A549 (cell line): ENCODE measurements around the gene PCGF6. TPM values are rescaled to one million over a fixed set of nuclear protein-coding genes. Genes with fewer than 3 reads are reported as not detected.

Experiments used
- ATAC-seq, 2 experiments: fragments of 200-7000 bp in 1 of 2; fragments of >200 bp in 1 of 2; cut with Nextera tagmentation in 1 of 2; cut with Tn5 transposase in 1 of 2; 3 replicates each; pipeline versions ENCODE4 v1.8.0 to v1.9.1; 2018 to 2020; ENCODE audit warnings: mild to moderate bottlenecking in 1 of 2, moderate library complexity in 1 of 2
- CTCF ChIA-PET: fragments of 300-600 bp; sonication (Branson Sonifier 250); formaldehyde crosslinking; extraction: SDS; loops from one replicate; lab custom pipeline; 2021; ENCODE audit warnings: antibody characterized with exemption, inconsistent platforms; lab: Yijun Ruan, JAX
- POLR2A ChIA-PET: fragments of 350-600 bp; formaldehyde crosslinking; extraction: SDS; loops from one replicate; lab custom pipeline; 2021; ENCODE audit warnings: antibody characterized with exemption, inconsistent platforms; lab: Yijun Ruan, JAX
- DNase-seq, 2 experiments: peaks; one replicate each; pipeline versions ENCODE4 v3.0.0 to v3.0.0-alpha.2; 2011 to 2016; ENCODE audit warnings: low read depth in 1 of 2, low spot score in 1 of 2
- FAIRE-seq: peaks from 2 replicates; lab custom pipeline; 2011; peaks lifted over from hg19 to GRCh38; lab: Jason Lieb, UNC
- H3K27ac ChIP-seq, 2 experiments: fragments of >200 bp; sonication (Bioruptor Twin); formaldehyde crosslinking; 3 replicates each; pipeline ENCODE4 v1.5.1; 2016 to 2017
- H3K4me1 ChIP-seq: fragments of >200 bp; sonication (Bioruptor Twin); formaldehyde crosslinking; 3 replicates; pipeline ENCODE4 v1.6.1; 2016
- H3K4me2 ChIP-seq: fragments of >200 bp; sonication (Bioruptor Twin); formaldehyde crosslinking; 3 replicates; pipeline ENCODE4 v1.6.1; 2016
- H3K4me3 ChIP-seq: fragments of >200 bp; sonication (Bioruptor Twin); formaldehyde crosslinking; 3 replicates; pipeline ENCODE4 v1.5.1; 2016
- H3K9me3 ChIP-seq: fragments of >200 bp; sonication (Bioruptor Twin); formaldehyde crosslinking; 3 replicates; pipeline ENCODE4 v1.6.1; 2016
- CHD2 ChIP-seq: fragments of 150-350 bp; IDR thresholded peaks from 2 replicates; pipeline ENCODE4 v1.6.1; 2014; ENCODE audit warnings: low read length; ENCODE audit not compliant: partially characterized antibody
- EP300 ChIP-seq, 2 experiments: fragments of >200 bp; sonication (Bioruptor Twin); formaldehyde crosslinking; IDR thresholded peaks; 2 replicates in 1 of 2; 3 replicates in 1 of 2; pipeline ENCODE4 v1.6.1; 2016 to 2017
- FOSB ChIP-seq: fragments of 250-450 bp; sonication (Bioruptor Pico); IDR thresholded peaks from 2 replicates; pipeline ENCODE4 v1.5.0; 2020; ENCODE audit warnings: mild to moderate bottlenecking, moderate library complexity
- FOSL2 ChIP-seq, 2 experiments: fragments of 450-650 bp in 1 of 2; fragments of >200 bp in 1 of 2; sonication (Bioruptor Twin) in 1 of 2; formaldehyde crosslinking; IDR thresholded peaks; 2 replicates each; pipeline versions ENCODE4 v1.5.0 to v1.6.1; 2016 to 2020; ENCODE audit warnings: mild to moderate bottlenecking in 1 of 2, moderate library complexity in 1 of 2
- HDAC2 ChIP-seq: fragments of 200-600 bp; sonication (generic); IDR thresholded peaks from 2 replicates; pipeline ENCODE4 v1.6.1; 2016
- HOXB5 ChIP-seq: fragments of 250-450 bp; sonication (Bioruptor Pico); IDR thresholded peaks from 2 replicates; pipeline ENCODE4 v1.5.0; 2020; ENCODE audit warnings: mild to moderate bottlenecking, moderate library complexity
- KDM5A ChIP-seq: fragments of 200-600 bp; sonication (generic); IDR thresholded peaks from 2 replicates; pipeline ENCODE4 v1.6.1; 2016; ENCODE audit warnings: antibody characterized with exemption, mild to moderate bottlenecking
- PHF8 ChIP-seq: fragments of 200-600 bp; sonication (generic); IDR thresholded peaks from 2 replicates; pipeline ENCODE4 v1.6.1; 2016; ENCODE audit warnings: low read depth, mild to moderate bottlenecking, antibody characterized with exemption, moderate library complexity, borderline replicate concordance
- POLR2AphosphoS2 ChIP-seq: conservative IDR thresholded peaks from 2 replicates; pipeline ENCODE4 v1.6.1; 2012; ENCODE audit warnings: low read length, improper control_type of control experiment, inconsistent platforms
- RAD21 ChIP-seq, 2 experiments: fragments of >200 bp in 1 of 2; sonication (Bioruptor Twin) in 1 of 2; formaldehyde crosslinking in 1 of 2; IDR thresholded peaks in 1 of 2; conservative IDR thresholded peaks in 1 of 2; 2 replicates in 1 of 2; 3 replicates in 1 of 2; pipeline ENCODE4 v1.6.1; 2012 to 2018; ENCODE audit warnings: inconsistent platforms in 1 of 2
- RARB ChIP-seq: fragments of 250-450 bp; sonication (Bioruptor Pico); IDR thresholded peaks from 2 replicates; pipeline ENCODE4 v1.8.0; 2021; ENCODE audit warnings: mild to moderate bottlenecking, moderate library complexity
- RCOR1 ChIP-seq: fragments of 150-350 bp; IDR thresholded peaks from 2 replicates; pipeline ENCODE4 v1.6.1; 2014; ENCODE audit warnings: antibody characterized with exemption, low read length, low read depth
- RNF2 ChIP-seq: fragments of 200-600 bp; sonication (generic); IDR thresholded peaks from 2 replicates; pipeline ENCODE4 v1.6.1; 2016; ENCODE audit warnings: low read depth, mild to moderate bottlenecking, antibody characterized with exemption, moderate library complexity, borderline replicate concordance
- ZFP36 ChIP-seq: fragments of 450-650 bp; IDR thresholded peaks from 2 replicates; pipeline ENCODE4 v1.6.1; 2014; ENCODE audit warnings: borderline replicate concordance; ENCODE audit not compliant: partially characterized antibody
- WGBS: methylation state at CpG from one replicate; pipeline ENCODE4 v1.1.6; 2017; ENCODE audit errors: missing lambda C conversion rate; 5-methylcytosine and 5-hydroxymethylcytosine counted together
- polyA plus RNA-seq, 4 experiments: library from polyadenylated mRNA; depleted of rRNA in 3 of 4; stranded (reverse); fragments of >200 nt; fragmentation: RNase III in 1 of 4; extraction: RNeasy Plus Mini Kit Qiagen cat#74134 plus additional on column Dnase treatment in 1 of 4; gene quantifications; 2 replicates in 3 of 4; 3 replicates in 1 of 4; pipeline ENCODE4 v1.2.3, GENCODE V29; 2011 to 2017
- TF ChIP-seq, protein P1 (sequence below): IDR thresholded peaks from 2 replicates; pipeline ENCODE4 v1.6.1; 2012; ENCODE audit warnings: low read depth, borderline replicate concordance
- TF ChIP-seq, protein P2 (sequence below): fragments of 250-450 bp; sonication (Bioruptor Pico); IDR thresholded peaks from 2 replicates; pipeline ENCODE4 v1.5.0; 2020; ENCODE audit warnings: low read depth, mild to moderate bottlenecking, moderate library complexity
- TF ChIP-seq, protein P3 (sequence below): IDR thresholded peaks from 2 replicates; pipeline ENCODE4 v1.6.1; 2012
- TF ChIP-seq, protein P4 (sequence below): fragments of 200-600 bp; sonication (generic); IDR thresholded peaks from 2 replicates; pipeline ENCODE4 v1.6.1; 2016; ENCODE audit warnings: antibody characterized with exemption, mild to moderate bottlenecking, moderate library complexity
- TF ChIP-seq, protein P5 (sequence below): fragments of >200 bp; sonication (Bioruptor Twin); formaldehyde crosslinking; IDR thresholded peaks from 3 replicates; pipeline ENCODE4 v1.6.1; 2016
- TF ChIP-seq, protein P6 (sequence below): fragments of >200 bp; sonication (Bioruptor Twin); formaldehyde crosslinking; IDR thresholded peaks from 2 replicates; pipeline ENCODE4 v1.6.1; 2016

The PCGF6 gene
- polyA plus RNA-seq, 2 of the 4 experiments (the other 2 are of a cell fraction): 11.3 to 17.6 TPM

DNA sequence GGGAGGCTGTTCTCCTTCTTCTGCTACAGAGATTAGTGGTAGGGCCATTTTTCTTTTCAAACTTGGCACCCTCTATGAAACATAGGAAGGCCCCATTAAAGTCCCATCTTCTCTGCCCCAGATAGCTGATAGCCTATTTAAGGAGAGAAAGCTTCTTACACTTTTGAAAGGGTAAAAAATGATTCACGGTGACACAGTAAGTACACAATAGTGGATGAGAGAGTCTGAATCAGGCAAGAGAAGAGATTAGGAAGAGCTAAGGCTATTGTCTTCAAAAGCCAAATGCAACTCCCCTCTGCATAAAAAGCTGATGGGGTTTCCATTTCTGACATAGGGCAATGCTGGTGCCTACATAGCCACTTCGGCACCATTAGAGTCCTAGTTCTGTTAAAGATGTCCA, 70.4 kb downstream of the PCGF6 start:
- CTCF ChIA-PET: interaction anchor here (1.1 to 4.9 kb wide), 6 partner anchors 9 to 54 kb away, joined by 3 to 24 read pairs (median 5); no protein-coding TSS in a partner anchor
- Histone ChIP-seq H3K4me1 (peaks cover 15% of the 10 kb centered on the region), H3K27ac (no peak overlapping the region), H3K9me3 (0 out of 3 replicates have a peak, but pooled peaks cover 2% of the 10 kb centered on the region), H3K4me2 (no peak overlapping the region), H3K4me3 (no peak overlapping the region)
- TF ChIP-seq RARB (CRISPR knock-in tag) (no peak), CHD2 (no peak), KDM5A (no peak), RCOR1 (no peak), EP300 (IDR thresholded peaks at IDR 0.05) (no peak), HOXB5 (CRISPR knock-in tag) (no peak), POLR2AphosphoS2 (no peak), RAD21 (conservative IDR thresholded peaks at IDR 0.05 in 1 of 2, IDR thresholded peaks at IDR 0.05 in 1 of 2) (no peak), PHF8 (no peak), HDAC2 (no peak), FOSB (CRISPR knock-in tag) (no peak), ZFP36 (no peak), FOSL2 (IDR thresholded peaks at IDR 0.05) (no peak), FOSL2 (CRISPR knock-in tag; IDR thresholded peaks at IDR 0.05) (no peak), RNF2 (no peak)
- TF ChIP-seq, protein P1, sequence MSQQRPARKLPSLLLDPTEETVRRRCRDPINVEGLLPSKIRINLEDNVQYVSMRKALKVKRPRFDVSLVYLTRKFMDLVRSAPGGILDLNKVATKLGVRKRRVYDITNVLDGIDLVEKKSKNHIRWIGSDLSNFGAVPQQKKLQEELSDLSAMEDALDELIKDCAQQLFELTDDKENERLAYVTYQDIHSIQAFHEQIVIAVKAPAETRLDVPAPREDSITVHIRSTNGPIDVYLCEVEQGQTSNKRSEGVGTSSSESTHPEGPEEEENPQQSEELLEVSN: no peak
- TF ChIP-seq, protein P2, sequence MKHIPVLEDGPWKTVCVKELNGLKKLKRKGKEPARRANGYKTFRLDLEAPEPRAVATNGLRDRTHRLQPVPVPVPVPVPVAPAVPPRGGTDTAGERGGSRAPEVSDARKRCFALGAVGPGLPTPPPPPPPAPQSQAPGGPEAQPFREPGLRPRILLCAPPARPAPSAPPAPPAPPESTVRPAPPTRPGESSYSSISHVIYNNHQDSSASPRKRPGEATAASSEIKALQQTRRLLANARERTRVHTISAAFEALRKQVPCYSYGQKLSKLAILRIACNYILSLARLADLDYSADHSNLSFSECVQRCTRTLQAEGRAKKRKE: no peak
- TF ChIP-seq, protein P3, sequence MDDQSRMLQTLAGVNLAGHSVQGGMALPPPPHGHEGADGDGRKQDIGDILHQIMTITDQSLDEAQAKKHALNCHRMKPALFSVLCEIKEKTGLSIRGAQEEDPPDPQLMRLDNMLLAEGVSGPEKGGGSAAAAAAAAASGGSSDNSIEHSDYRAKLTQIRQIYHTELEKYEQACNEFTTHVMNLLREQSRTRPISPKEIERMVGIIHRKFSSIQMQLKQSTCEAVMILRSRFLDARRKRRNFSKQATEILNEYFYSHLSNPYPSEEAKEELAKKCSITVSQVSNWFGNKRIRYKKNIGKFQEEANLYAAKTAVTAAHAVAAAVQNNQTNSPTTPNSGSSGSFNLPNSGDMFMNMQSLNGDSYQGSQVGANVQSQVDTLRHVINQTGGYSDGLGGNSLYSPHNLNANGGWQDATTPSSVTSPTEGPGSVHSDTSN: no peak
- TF ChIP-seq, protein P4, sequence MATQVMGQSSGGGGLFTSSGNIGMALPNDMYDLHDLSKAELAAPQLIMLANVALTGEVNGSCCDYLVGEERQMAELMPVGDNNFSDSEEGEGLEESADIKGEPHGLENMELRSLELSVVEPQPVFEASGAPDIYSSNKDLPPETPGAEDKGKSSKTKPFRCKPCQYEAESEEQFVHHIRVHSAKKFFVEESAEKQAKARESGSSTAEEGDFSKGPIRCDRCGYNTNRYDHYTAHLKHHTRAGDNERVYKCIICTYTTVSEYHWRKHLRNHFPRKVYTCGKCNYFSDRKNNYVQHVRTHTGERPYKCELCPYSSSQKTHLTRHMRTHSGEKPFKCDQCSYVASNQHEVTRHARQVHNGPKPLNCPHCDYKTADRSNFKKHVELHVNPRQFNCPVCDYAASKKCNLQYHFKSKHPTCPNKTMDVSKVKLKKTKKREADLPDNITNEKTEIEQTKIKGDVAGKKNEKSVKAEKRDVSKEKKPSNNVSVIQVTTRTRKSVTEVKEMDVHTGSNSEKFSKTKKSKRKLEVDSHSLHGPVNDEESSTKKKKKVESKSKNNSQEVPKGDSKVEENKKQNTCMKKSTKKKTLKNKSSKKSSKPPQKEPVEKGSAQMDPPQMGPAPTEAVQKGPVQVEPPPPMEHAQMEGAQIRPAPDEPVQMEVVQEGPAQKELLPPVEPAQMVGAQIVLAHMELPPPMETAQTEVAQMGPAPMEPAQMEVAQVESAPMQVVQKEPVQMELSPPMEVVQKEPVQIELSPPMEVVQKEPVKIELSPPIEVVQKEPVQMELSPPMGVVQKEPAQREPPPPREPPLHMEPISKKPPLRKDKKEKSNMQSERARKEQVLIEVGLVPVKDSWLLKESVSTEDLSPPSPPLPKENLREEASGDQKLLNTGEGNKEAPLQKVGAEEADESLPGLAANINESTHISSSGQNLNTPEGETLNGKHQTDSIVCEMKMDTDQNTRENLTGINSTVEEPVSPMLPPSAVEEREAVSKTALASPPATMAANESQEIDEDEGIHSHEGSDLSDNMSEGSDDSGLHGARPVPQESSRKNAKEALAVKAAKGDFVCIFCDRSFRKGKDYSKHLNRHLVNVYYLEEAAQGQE: no peak
- TF ChIP-seq, protein P5, sequence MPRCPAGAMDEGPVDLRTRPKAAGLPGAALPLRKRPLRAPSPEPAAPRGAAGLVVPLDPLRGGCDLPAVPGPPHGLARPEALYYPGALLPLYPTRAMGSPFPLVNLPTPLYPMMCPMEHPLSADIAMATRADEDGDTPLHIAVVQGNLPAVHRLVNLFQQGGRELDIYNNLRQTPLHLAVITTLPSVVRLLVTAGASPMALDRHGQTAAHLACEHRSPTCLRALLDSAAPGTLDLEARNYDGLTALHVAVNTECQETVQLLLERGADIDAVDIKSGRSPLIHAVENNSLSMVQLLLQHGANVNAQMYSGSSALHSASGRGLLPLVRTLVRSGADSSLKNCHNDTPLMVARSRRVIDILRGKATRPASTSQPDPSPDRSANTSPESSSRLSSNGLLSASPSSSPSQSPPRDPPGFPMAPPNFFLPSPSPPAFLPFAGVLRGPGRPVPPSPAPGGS: no peak
- TF ChIP-seq, protein P6, sequence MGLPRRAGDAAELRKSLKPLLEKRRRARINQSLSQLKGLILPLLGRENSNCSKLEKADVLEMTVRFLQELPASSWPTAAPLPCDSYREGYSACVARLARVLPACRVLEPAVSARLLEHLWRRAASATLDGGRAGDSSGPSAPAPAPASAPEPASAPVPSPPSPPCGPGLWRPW: no peak
- FAIRE-seq (no peak), DNase-seq (no peak), ATAC-seq (no peak)
- 74% methylated on average over 2 of the region's 2 CpGs for WGBS
- POLR2A ChIA-PET: no interaction called here
